ENCODE data around the gene TSPAN3.

GRCh38 chr15:77033729-77034671 is 36.9 kb downstream of the TSPAN3 start:
- TF ChIP-seq, protein P1, sequence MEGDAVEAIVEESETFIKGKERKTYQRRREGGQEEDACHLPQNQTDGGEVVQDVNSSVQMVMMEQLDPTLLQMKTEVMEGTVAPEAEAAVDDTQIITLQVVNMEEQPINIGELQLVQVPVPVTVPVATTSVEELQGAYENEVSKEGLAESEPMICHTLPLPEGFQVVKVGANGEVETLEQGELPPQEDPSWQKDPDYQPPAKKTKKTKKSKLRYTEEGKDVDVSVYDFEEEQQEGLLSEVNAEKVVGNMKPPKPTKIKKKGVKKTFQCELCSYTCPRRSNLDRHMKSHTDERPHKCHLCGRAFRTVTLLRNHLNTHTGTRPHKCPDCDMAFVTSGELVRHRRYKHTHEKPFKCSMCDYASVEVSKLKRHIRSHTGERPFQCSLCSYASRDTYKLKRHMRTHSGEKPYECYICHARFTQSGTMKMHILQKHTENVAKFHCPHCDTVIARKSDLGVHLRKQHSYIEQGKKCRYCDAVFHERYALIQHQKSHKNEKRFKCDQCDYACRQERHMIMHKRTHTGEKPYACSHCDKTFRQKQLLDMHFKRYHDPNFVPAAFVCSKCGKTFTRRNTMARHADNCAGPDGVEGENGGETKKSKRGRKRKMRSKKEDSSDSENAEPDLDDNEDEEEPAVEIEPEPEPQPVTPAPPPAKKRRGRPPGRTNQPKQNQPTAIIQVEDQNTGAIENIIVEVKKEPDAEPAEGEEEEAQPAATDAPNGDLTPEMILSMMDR (IDR thresholded peaks at IDR 0.05): no peak
- TF ChIP-seq POLR2A (IDR thresholded peaks at IDR 0.05): no peak
